MM.1S (cell line): ENCODE measurements around the gene BRD4.

Experiments used
- DNase-seq: peaks from one replicate; pipeline ENCODE4 v3.0.0-alpha.2; 2015
- H2AFZ ChIP-seq: fragments of 300-600 bp; sonication (generic); 2 replicates; pipeline ENCODE4 v1.6.0; 2016; ENCODE audit warnings: antibody characterized with exemption, low read length
- H3F3A ChIP-seq: fragments of 300-600 bp; sonication (generic); 2 replicates; pipeline ENCODE4 v1.6.1; 2016; ENCODE audit warnings: mild to moderate bottlenecking, antibody characterized with exemption, low read length, moderate library complexity, mixed read lengths; ENCODE audit not compliant: insufficient read depth
- H3K27ac ChIP-seq: fragments of 300-600 bp; sonication (generic); 2 replicates; pipeline ENCODE4 v1.5.1; 2016; ENCODE audit warnings: mild to moderate bottlenecking, low read length
- H3K27me3 ChIP-seq: fragments of 300-600 bp; sonication (generic); replicated peaks from 2 replicates; pipeline ENCODE4 v1.6.0; 2016; ENCODE audit warnings: low read length; ENCODE audit not compliant: insufficient read depth
- H3K36me3 ChIP-seq: fragments of 300-600 bp; sonication (generic); replicated peaks from 2 replicates; pipeline ENCODE4 v1.6.1; 2016; ENCODE audit warnings: mild to moderate bottlenecking, low read length, mixed read lengths; ENCODE audit not compliant: insufficient read depth
- H3K4me1 ChIP-seq: fragments of 300-600 bp; sonication (generic); 2 replicates; pipeline ENCODE4 v1.6.1; 2016; ENCODE audit warnings: low read length, mixed read lengths
- H3K4me2 ChIP-seq: fragments of 300-600 bp; sonication (generic); 2 replicates; pipeline ENCODE4 v1.6.0; 2016; ENCODE audit warnings: low read depth, low read length
- H3K4me3 ChIP-seq: fragments of 300-600 bp; sonication (generic); 2 replicates; pipeline ENCODE4 v1.5.1; 2016; ENCODE audit warnings: low read length, mixed read lengths
- H3K79me2 ChIP-seq: fragments of 300-600 bp; sonication (generic); 2 replicates; pipeline ENCODE4 v1.6.1; 2016; ENCODE audit warnings: mixed run types, low read length, mixed read lengths
- H3K9ac ChIP-seq: fragments of 300-600 bp; sonication (generic); 2 replicates; pipeline ENCODE4 v1.6.1; 2016; ENCODE audit warnings: low read length, mixed read lengths
- H3K9me2 ChIP-seq: fragments of 300-600 bp; sonication (generic); replicated peaks from 2 replicates; pipeline ENCODE4 v1.6.1; 2016; ENCODE audit warnings: mild to moderate bottlenecking, low read length, mixed read lengths; ENCODE audit not compliant: insufficient read depth
- H3K9me3 ChIP-seq: fragments of 300-600 bp; sonication (generic); replicated peaks from 2 replicates; pipeline ENCODE4 v1.6.1; 2016; ENCODE audit warnings: mild to moderate bottlenecking, low read length, mixed read lengths; ENCODE audit not compliant: insufficient read depth
- H4K20me1 ChIP-seq: fragments of 300-600 bp; sonication (generic); 2 replicates; pipeline ENCODE4 v1.6.1; 2016; ENCODE audit warnings: mild to moderate bottlenecking, low read length, moderate library complexity, mixed read lengths; ENCODE audit not compliant: insufficient read depth
- CTCF ChIP-seq: fragments of 300-600 bp; sonication (generic); IDR thresholded peaks from 2 replicates; pipeline ENCODE4 v1.5.1; 2016; ENCODE audit warnings: antibody characterized with exemption, low read length, mixed read lengths
- EZH2 ChIP-seq: fragments of 300-600 bp; sonication (generic); optimal IDR thresholded peaks from 2 replicates; pipeline ENCODE3; 2017; ENCODE audit warnings: low read depth, mild to moderate bottlenecking, antibody characterized with exemption, low read length, mixed read lengths
- EZH2phosphoT487 ChIP-seq: fragments of 300-600 bp; sonication (generic); IDR thresholded peaks from 2 replicates; pipeline ENCODE4 v1.6.1; 2018; ENCODE audit warnings: antibody characterized with exemption, low read length

Gene BRD4

GRCh38 chr19:15201374-15202023 is 130.8 kb downstream of the BRD4 start:
- no peaks in the 10 kb centered on the region for H3K36me3 ChIP-seq
- H3K27me3 ChIP-seq = peaks cover 58% of the 10 kb centered on the region
- no peak for TF ChIP-seq EZH2phosphoT487
- no peak for TF ChIP-seq CTCF
- TF ChIP-seq EZH2 = no peak
- no peaks in the 10 kb centered on the region for H3K4me1 ChIP-seq
- H3K4me2 ChIP-seq = no peak overlapping the region
- H3K79me2 ChIP-seq = no peaks in the 10 kb centered on the region
- no peaks in the 10 kb centered on the region for H3K9me2 ChIP-seq
- H3F3A ChIP-seq = no peaks in the 10 kb centered on the region
- no peaks in the 10 kb centered on the region for H3K9me3 ChIP-seq
- H2AFZ ChIP-seq = no peak overlapping the region
- H3K4me3 ChIP-seq = no peak overlapping the region
- no peak overlapping the region for H3K9ac ChIP-seq
- no peaks in the 10 kb centered on the region for H4K20me1 ChIP-seq
- no peak for DNase-seq
- no peak overlapping the region for H3K27ac ChIP-seq

- no peak within 1 kb of the TSS for H2AFZ ChIP-seq
- no peak within 1 kb of the TSS for H3K9ac ChIP-seq
- no peaks in the 10 kb centered on the region for H3K36me3 ChIP-seq
- TF ChIP-seq CTCF (no peak), EZH2phosphoT487 (no peak)
- H3K27ac ChIP-seq = no peak within 1 kb of the TSS
- no peak within 1 kb of the TSS for H3K4me3 ChIP-seq
- no peak within 1 kb of the TSS for H3K4me2 ChIP-seq
- no peaks in the 10 kb centered on the region for H3F3A ChIP-seq
- DNase-seq = no peak
- H3K79me2 ChIP-seq = no peaks in the 10 kb centered on the region
- H3K9me2 ChIP-seq = no peaks in the 10 kb centered on the region
- H4K20me1 ChIP-seq = no peaks in the 10 kb centered on the region
- peaks cover 57% of the 10 kb centered on the region for H3K27me3 ChIP-seq
- no peaks in the 10 kb centered on the region for H3K4me1 ChIP-seq
- no peaks in the 10 kb centered on the region for H3K9me3 ChIP-seq
Observed at GRCh38 chr19:15200553-15201364, 131.6 kb downstream of the BRD4 start, which contains the start of gene NOTCH3. NOTCH3 (minus strand) TSS chr19:15200995; CDS start chr19:15200905, 90 bp downstream.

GRCh38 chr19:15199661-15200552 is 132.4 kb downstream of the BRD4 start:
- Histone ChIP-seq H4K20me1 (no peaks in the 10 kb centered on the region), H3K9me3 (no peaks in the 10 kb centered on the region), H2AFZ (no peak overlapping the region), H3K27ac (no peak overlapping the region), H3K4me1 (no peaks in the 10 kb centered on the region), H3F3A (no peaks in the 10 kb centered on the region), H3K9me2 (no peaks in the 10 kb centered on the region), H3K36me3 (no peaks in the 10 kb centered on the region), H3K79me2 (no peaks in the 10 kb centered on the region), H3K4me3 (no peak overlapping the region), H3K27me3 (peaks cover 56% of the 10 kb centered on the region), H3K9ac (no peak overlapping the region), H3K4me2 (no peak overlapping the region)
- no peak for TF ChIP-seq EZH2phosphoT487
- TF ChIP-seq EZH2 = no peak
- TF ChIP-seq CTCF = no peak
- no peak for DNase-seq
